ENCODE measurements around the gene ZNF385B.
A peak's percentile ranks its signal among the peaks of the same experiment; 100 is the strongest.

The ZNF385B gene

DNA sequence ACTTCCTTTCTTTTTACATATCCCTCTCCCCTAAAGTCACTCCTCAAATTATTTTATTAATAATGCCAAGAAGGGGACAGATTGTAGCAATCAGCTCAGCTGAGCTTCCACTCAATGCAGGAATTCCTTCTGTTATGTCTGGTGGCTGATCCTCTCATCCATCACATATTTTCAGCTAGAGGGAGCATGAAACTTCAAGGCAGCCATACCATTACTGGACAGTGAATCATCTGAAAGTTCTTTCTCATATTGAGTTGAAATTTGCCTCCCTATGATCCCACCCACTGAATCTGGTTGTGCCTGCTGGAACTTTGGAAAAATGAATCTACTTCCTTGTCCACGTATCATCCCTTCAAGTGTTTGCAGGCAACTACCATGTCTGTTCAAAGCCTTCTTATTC is 11.2 kb downstream of the ZNF385B start:
- Histone ChIP-seq H3K27ac (ENCODE audit: poor library complexity, severe bottlenecking) (no peak overlapping the region), H3K4me1 (ENCODE audit: insufficient read depth, poor library complexity, severe bottlenecking) (no peaks in the 10 kb centered on the region), H3K27me3 (ENCODE audit: insufficient read depth, poor library complexity, severe bottlenecking) (peaks cover 3% of the 10 kb centered on the region), H3K36me3 (ENCODE audit: low read depth) (no peaks in the 10 kb centered on the region), H3K9me3 (ENCODE audit: severe bottlenecking) (no peaks in the 10 kb centered on the region), H3K4me3 (ENCODE audit: severe bottlenecking) (no peak overlapping the region)
- DNase-seq (ENCODE audit: low spot score) (no peak), ATAC-seq (ENCODE audit: low read depth) (peak; percentile 72)
- TF ChIP-seq, protein P1, sequence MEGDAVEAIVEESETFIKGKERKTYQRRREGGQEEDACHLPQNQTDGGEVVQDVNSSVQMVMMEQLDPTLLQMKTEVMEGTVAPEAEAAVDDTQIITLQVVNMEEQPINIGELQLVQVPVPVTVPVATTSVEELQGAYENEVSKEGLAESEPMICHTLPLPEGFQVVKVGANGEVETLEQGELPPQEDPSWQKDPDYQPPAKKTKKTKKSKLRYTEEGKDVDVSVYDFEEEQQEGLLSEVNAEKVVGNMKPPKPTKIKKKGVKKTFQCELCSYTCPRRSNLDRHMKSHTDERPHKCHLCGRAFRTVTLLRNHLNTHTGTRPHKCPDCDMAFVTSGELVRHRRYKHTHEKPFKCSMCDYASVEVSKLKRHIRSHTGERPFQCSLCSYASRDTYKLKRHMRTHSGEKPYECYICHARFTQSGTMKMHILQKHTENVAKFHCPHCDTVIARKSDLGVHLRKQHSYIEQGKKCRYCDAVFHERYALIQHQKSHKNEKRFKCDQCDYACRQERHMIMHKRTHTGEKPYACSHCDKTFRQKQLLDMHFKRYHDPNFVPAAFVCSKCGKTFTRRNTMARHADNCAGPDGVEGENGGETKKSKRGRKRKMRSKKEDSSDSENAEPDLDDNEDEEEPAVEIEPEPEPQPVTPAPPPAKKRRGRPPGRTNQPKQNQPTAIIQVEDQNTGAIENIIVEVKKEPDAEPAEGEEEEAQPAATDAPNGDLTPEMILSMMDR (IDR thresholded peaks at IDR 0.05; ENCODE audit: poor library complexity, severe bottlenecking) = peak; percentile 30

DNA sequence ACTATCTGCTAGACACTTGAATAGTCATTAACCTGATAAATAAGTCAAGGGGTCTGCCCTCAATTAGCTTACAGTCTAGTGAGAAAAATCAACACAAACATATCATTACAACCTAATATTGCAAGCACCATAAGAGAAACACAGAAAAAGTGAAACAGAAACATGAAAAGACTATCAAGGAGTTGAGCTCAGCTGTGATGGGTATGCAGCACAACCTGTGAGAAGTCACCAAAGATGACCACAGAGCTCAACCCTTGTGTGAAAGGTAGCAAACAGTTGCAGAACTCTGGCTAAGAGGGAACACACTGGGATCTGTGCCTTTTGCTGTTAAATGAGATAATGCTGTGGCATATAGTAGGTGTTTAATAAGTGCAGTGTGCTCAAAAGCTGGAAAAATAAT is 11.7 kb downstream of the ZNF385B start:
- H3K27me3 ChIP-seq (ENCODE audit: insufficient read depth, poor library complexity, severe bottlenecking) = peaks cover 2% of the 10 kb centered on the region
- TF ChIP-seq, protein P1 (IDR thresholded peaks at IDR 0.05; ENCODE audit: poor library complexity, severe bottlenecking) = no peak
- ATAC-seq (ENCODE audit: low read depth) (no peak), DNase-seq (ENCODE audit: low spot score) (no peak)
- no peaks in the 10 kb centered on the region for H3K4me1 ChIP-seq (ENCODE audit: insufficient read depth, poor library complexity, severe bottlenecking)
- H3K4me3 ChIP-seq (ENCODE audit: severe bottlenecking) = no peak overlapping the region
- H3K9me3 ChIP-seq (ENCODE audit: severe bottlenecking) = no peaks in the 10 kb centered on the region
- no peak overlapping the region for H3K27ac ChIP-seq (ENCODE audit: poor library complexity, severe bottlenecking)
- no peaks in the 10 kb centered on the region for H3K36me3 ChIP-seq (ENCODE audit: low read depth)

DNA sequence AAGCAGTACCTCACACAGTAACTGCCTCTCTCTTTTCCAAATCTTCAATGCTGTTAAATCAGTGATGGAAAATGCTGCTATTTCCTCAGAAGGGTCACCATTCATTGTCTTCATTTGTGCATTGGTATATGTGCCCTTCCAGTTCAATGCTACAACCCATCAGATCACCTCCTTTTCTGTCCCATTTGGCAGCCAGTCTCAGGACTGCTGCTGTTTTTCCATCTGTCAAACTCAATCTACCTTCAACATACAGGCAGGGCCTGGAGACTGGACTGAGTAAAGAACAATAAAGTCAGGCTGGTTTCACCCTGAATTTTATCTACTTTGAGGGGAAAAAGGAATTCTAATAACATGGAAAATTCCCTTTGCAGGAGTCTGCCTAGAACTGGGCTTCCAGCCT is 17.9 kb downstream of the ZNF385B start:
- Histone ChIP-seq H3K36me3 (ENCODE audit: low read depth) (no peaks in the 10 kb centered on the region), H3K9me3 (ENCODE audit: severe bottlenecking) (no peaks in the 10 kb centered on the region), H3K4me3 (ENCODE audit: severe bottlenecking) (no peak overlapping the region), H3K4me1 (ENCODE audit: insufficient read depth, poor library complexity, severe bottlenecking) (no peaks in the 10 kb centered on the region), H3K27ac (ENCODE audit: poor library complexity, severe bottlenecking) (no peak overlapping the region), H3K27me3 (ENCODE audit: insufficient read depth, poor library complexity, severe bottlenecking) (no peaks in the 10 kb centered on the region)
- TF ChIP-seq, protein P1 (IDR thresholded peaks at IDR 0.05; ENCODE audit: poor library complexity, severe bottlenecking) = no peak
- ATAC-seq (ENCODE audit: low read depth) (no peak), DNase-seq (ENCODE audit: low spot score) (no peak)

DNA sequence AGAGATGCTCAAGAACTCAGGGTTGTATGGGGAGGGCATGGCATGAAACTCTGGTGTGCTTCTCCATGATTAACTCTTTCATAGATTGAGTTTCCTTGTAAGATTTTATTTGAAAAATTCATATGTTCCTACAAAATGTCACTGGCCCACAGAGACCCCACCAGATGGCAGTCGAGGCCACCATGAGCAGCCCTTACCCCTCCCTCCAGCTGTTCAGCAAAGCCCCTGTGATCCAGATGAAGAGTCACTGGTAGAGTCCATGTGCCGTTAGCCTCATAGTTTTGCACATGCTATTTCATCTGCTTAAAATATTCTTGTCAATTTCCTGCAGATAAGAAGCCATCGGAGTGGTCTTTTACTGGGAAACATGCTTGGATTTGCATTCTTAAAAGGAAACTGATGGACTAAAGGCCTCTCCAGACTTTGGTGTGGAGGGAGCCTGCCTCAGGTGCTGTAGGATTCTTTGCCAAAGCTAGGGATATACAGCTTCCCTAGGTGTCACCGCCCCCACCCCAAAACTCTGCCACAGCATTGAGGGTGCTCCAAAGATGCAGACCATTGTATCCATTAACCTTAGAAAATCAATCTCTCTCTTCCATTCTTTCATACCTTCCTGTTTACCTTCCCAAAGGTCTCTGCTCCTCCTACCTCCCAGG is 18.8 kb downstream of the ZNF385B start:
- no peak for ATAC-seq (ENCODE audit: low read depth)
- Histone ChIP-seq H3K27ac (ENCODE audit: poor library complexity, severe bottlenecking) (no peak overlapping the region), H3K36me3 (ENCODE audit: low read depth) (no peaks in the 10 kb centered on the region), H3K4me3 (ENCODE audit: severe bottlenecking) (no peak overlapping the region), H3K4me1 (ENCODE audit: insufficient read depth, poor library complexity, severe bottlenecking) (no peaks in the 10 kb centered on the region), H3K27me3 (ENCODE audit: insufficient read depth, poor library complexity, severe bottlenecking) (no peaks in the 10 kb centered on the region), H3K9me3 (ENCODE audit: severe bottlenecking) (no peaks in the 10 kb centered on the region)
- TF ChIP-seq, protein P1 (IDR thresholded peaks at IDR 0.05; ENCODE audit: poor library complexity, severe bottlenecking) = peak; percentile 25
- DNase-seq (ENCODE audit: low spot score) = no peak

DNA sequence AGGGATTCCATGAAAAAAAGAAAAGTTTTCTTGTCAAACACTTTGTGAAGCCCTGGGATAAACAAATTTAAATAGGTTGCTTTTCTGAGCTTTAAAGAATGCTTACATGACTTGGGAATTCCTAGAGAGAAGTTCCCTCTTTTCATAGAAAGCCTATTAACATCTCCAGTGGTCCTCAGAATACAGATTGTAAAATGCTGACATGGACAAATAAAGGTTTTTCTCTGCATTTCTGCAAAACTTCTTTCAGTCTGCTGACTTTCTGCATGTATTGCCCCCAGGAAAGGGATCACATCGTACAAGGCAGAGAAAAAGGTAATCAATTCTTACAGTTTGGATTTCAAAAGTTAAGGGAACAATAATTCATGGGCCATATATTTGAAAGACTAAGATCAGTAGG is 20.6 kb downstream of the ZNF385B start:
- H3K36me3 ChIP-seq (ENCODE audit: low read depth) = no peaks in the 10 kb centered on the region
- no peak overlapping the region for H3K4me3 ChIP-seq (ENCODE audit: severe bottlenecking)
- DNase-seq (ENCODE audit: low spot score) = no peak
- TF ChIP-seq, protein P1 (IDR thresholded peaks at IDR 0.05; ENCODE audit: poor library complexity, severe bottlenecking) = no peak
- no peak for ATAC-seq (ENCODE audit: low read depth)
- no peaks in the 10 kb centered on the region for H3K9me3 ChIP-seq (ENCODE audit: severe bottlenecking)
- H3K27me3 ChIP-seq (ENCODE audit: insufficient read depth, poor library complexity, severe bottlenecking) = no peaks in the 10 kb centered on the region
- no peaks in the 10 kb centered on the region for H3K4me1 ChIP-seq (ENCODE audit: insufficient read depth, poor library complexity, severe bottlenecking)
- H3K27ac ChIP-seq (ENCODE audit: poor library complexity, severe bottlenecking) = no peak overlapping the region
